BLaER1 (cell line): ENCODE results near the gene JUP.

Source experiments
- H3K27ac ChIP-seq: shearing (Covaris generic); formaldehyde crosslinking; 2 replicates; pipeline ENCODE4 v1.8.1; 2022
- H3K27me3 ChIP-seq: shearing (Covaris generic); formaldehyde crosslinking; 2 replicates; pipeline ENCODE4 v1.8.1; 2022
- H3K36me3 ChIP-seq: shearing (Covaris generic); formaldehyde crosslinking; 2 replicates; pipeline ENCODE4 v1.8.1; 2022
- H3K4me1 ChIP-seq: shearing (Covaris generic); formaldehyde crosslinking; 2 replicates; pipeline ENCODE4 v1.8.1; 2022
- H3K4me2 ChIP-seq: shearing (Covaris generic); formaldehyde crosslinking; 2 replicates; pipeline ENCODE4 v1.8.1; 2022
- H3K4me3 ChIP-seq: shearing (Covaris generic); formaldehyde crosslinking; 2 replicates; pipeline ENCODE4 v1.8.1; 2022
- H3K9ac ChIP-seq: shearing (Covaris generic); formaldehyde crosslinking; 2 replicates; pipeline ENCODE4 v1.8.1; 2022
- H3K9me3 ChIP-seq: shearing (Covaris generic); formaldehyde crosslinking; 2 replicates; pipeline ENCODE4 v1.8.1; 2022
- H4K20me1 ChIP-seq: shearing (Covaris generic); formaldehyde crosslinking; 2 replicates; pipeline ENCODE4 v1.8.1; 2022
- Cebpa-rat ChIP-seq: shearing (Covaris generic); IDR thresholded peaks from 2 replicates; pipeline ENCODE4 v1.8.1; 2022

The JUP gene

GRCh38 chr17:41773190-41773588 lies 13.3 kb downstream of the JUP start:
- H3K27ac ChIP-seq = peak overlapping the region; percentile 49; the same call in 1 of the 2 replicates
- H3K36me3 ChIP-seq = peaks cover 91% of the 10 kb centered on the region
- H3K9me3 ChIP-seq = no peaks in the 10 kb centered on the region
- no peaks in the 10 kb centered on the region for H3K27me3 ChIP-seq
- H3K4me3 ChIP-seq = no peak overlapping the region
- H3K4me1 ChIP-seq = peaks cover 68% of the 10 kb centered on the region
- no peak for TF ChIP-seq Cebpa-rat
- H3K4me2 ChIP-seq = peak overlapping the region; percentile 99
- peaks cover 100% of the 10 kb centered on the region for H4K20me1 ChIP-seq
- H3K9ac ChIP-seq = peak overlapping the region; percentile 49

DNA sequence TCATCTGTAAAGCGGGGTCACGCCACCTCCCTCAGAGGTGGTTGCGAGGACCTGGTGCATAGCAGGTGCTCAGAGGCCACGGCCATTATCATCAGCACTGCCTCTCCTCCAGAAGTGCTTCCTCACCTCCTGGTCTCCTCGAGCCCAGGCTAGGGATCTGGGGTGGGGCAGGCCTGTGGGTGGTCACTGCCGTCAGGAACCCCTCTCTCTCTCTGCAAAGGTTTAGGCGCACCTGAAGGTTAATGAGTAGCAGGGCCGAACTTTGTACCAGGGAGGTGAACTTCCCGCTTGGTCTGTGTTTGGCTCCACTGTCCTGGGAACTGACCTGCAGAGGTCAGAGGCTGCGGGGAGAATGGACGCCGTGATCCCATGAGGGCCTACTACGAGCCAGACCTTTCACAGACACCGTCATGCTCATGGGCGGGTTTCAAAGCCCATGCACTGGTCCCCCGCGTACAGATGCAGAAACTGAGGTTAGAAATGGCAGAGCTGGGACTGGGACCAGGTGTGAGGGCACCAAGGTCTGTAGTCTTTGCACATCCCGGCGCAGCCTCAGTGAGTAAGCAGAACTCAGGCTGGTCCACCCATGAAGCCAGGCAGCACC lies 13.8 kb downstream of the JUP start:
- peak overlapping the region; percentile 49 for H3K9ac ChIP-seq
- peaks cover 91% of the 10 kb centered on the region for H3K36me3 ChIP-seq
- H3K27me3 ChIP-seq = no peaks in the 10 kb centered on the region
- H3K4me1 ChIP-seq = peaks cover 63% of the 10 kb centered on the region
- H3K4me2 ChIP-seq = peak overlapping the region; percentile 99
- H3K4me3 ChIP-seq = no peak overlapping the region
- peaks cover 100% of the 10 kb centered on the region for H4K20me1 ChIP-seq
- TF ChIP-seq Cebpa-rat = no peak
- no peaks in the 10 kb centered on the region for H3K9me3 ChIP-seq
- peak overlapping the region; percentile 60 for H3K27ac ChIP-seq

GRCh38 chr17:41772218-41772585 lies 14.3 kb downstream of the JUP start:
- H3K27ac ChIP-seq = peak overlapping the region; percentile 60
- H3K4me3 ChIP-seq = no peak overlapping the region
- peaks cover 100% of the 10 kb centered on the region for H4K20me1 ChIP-seq
- H3K9ac ChIP-seq = peak overlapping the region; percentile 49; the same call in 1 of the 2 replicates
- no peaks in the 10 kb centered on the region for H3K9me3 ChIP-seq
- H3K36me3 ChIP-seq = peaks cover 91% of the 10 kb centered on the region
- peak overlapping the region; percentile 99 for H3K4me2 ChIP-seq
- H3K4me1 ChIP-seq = peaks cover 58% of the 10 kb centered on the region
- no peaks in the 10 kb centered on the region for H3K27me3 ChIP-seq
- no peak for TF ChIP-seq Cebpa-rat

- Histone ChIP-seq H3K27ac (peak overlapping the region; percentile 60), H3K4me2 (peak overlapping the region; percentile 99), H3K4me1 (peaks cover 52% of the 10 kb centered on the region), H3K9me3 (no peaks in the 10 kb centered on the region), H3K4me3 (no peak overlapping the region), H4K20me1 (peaks cover 100% of the 10 kb centered on the region), H3K27me3 (no peaks in the 10 kb centered on the region), H3K36me3 (peaks cover 91% of the 10 kb centered on the region), H3K9ac (peak overlapping the region; percentile 49; the same call in 1 of the 2 replicates)
- TF ChIP-seq Cebpa-rat = no peak
Observed at GRCh38 chr17:41771389-41772206, 14.9 kb downstream of the JUP start.

- Histone ChIP-seq H3K27ac (no peak overlapping the region), H3K9me3 (no peaks in the 10 kb centered on the region), H3K9ac (no peak overlapping the region), H3K4me2 (no peak overlapping the region), H3K36me3 (peaks cover 91% of the 10 kb centered on the region), H3K4me1 (peaks cover 36% of the 10 kb centered on the region), H4K20me1 (peaks cover 98% of the 10 kb centered on the region), H3K4me3 (no peak overlapping the region), H3K27me3 (no peaks in the 10 kb centered on the region)
- TF ChIP-seq Cebpa-rat = no peak
Observed at GRCh38 chr17:41769985-41770384, 16.5 kb downstream of the JUP start.

DNA sequence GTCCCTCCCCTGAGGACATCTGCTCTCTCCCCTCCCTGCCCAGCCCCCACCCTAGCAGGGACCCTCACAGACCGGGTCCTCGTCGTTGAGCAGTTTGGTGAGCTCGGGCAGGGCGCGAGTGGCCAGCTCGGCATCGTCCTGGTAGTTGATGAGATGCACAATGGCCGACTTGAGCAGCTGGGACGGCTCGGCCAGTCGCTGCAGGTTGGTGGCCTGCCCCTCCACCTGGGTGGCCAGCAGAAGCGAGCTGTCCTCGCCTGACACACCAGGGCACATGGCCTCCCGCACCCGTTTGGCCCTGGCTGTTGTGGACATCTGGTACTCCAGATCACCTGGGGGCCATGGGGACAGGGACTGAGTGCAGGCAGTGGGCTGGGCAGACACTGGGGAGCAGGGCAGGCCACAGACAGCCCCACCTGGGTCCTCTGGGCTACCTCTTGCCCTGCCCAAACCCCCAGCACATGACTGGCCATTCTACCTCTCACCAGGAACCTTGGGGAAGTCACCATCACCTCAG lies 17.1 kb downstream of the JUP start:
- H3K36me3 ChIP-seq = peaks cover 91% of the 10 kb centered on the region
- TF ChIP-seq Cebpa-rat = no peak

DNA sequence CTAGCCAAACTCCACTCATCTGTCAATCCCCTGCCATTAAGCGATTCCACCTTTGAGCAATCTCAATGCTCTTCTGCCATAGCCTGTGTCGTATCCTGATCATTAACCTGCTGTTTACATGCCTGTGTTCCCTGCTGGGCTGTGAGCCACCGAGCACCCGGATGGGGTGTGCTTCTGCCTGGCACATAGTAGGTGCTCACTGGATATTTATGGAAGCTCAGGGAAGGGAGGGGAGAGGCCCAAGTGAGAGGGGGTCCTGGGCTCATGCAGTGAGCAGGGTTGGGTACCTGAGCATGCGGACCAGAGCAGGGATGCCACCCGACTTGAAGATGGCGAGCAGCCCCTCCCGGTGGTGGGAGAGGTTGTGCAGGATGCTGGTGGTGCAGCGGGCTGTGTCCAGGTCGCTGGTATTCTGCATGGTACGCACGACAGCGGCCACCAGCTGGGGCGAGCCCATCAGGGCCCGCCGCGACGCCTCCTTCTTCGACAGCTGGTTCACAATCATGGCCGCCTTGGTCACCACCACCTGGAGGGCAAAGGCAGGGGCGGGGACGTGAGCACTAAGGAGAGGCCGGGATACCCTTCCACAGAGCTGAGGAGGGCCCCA lies 17.7 kb downstream of the JUP start:
- H4K20me1 ChIP-seq = peaks cover 97% of the 10 kb centered on the region
- H3K4me2 ChIP-seq = no peak overlapping the region
- peaks cover 24% of the 10 kb centered on the region for H3K4me1 ChIP-seq
- H3K27ac ChIP-seq = no peak overlapping the region
- H3K9ac ChIP-seq = no peak overlapping the region
- H3K27me3 ChIP-seq = no peaks in the 10 kb centered on the region
- TF ChIP-seq Cebpa-rat = no peak
- no peaks in the 10 kb centered on the region for H3K9me3 ChIP-seq
- H3K36me3 ChIP-seq = peaks cover 95% of the 10 kb centered on the region
- H3K4me3 ChIP-seq = no peak overlapping the region

More for the DNA sequence above, 17.1 kb downstream of the JUP start:
- H3K27ac ChIP-seq = no peak overlapping the region
- no peaks in the 10 kb centered on the region for H3K9me3 ChIP-seq
- H3K4me1 ChIP-seq = peaks cover 30% of the 10 kb centered on the region
- H3K4me2 ChIP-seq = no peak overlapping the region
- peaks cover 98% of the 10 kb centered on the region for H4K20me1 ChIP-seq
- no peak overlapping the region for H3K9ac ChIP-seq
- H3K4me3 ChIP-seq = no peak overlapping the region
- H3K27me3 ChIP-seq = no peaks in the 10 kb centered on the region

GRCh38 chr17:41767324-41768042 lies 19.0 kb downstream of the JUP start:
- H3K4me2 ChIP-seq = no peak overlapping the region
- TF ChIP-seq Cebpa-rat = no peak
- H3K4me1 ChIP-seq = peaks cover 11% of the 10 kb centered on the region
- peaks cover 100% of the 10 kb centered on the region for H3K36me3 ChIP-seq
- no peak overlapping the region for H3K9ac ChIP-seq
- no peak overlapping the region for H3K27ac ChIP-seq
- H3K4me3 ChIP-seq = no peak overlapping the region
- no peaks in the 10 kb centered on the region for H3K27me3 ChIP-seq
- H3K9me3 ChIP-seq = no peaks in the 10 kb centered on the region
- peaks cover 97% of the 10 kb centered on the region for H4K20me1 ChIP-seq

DNA sequence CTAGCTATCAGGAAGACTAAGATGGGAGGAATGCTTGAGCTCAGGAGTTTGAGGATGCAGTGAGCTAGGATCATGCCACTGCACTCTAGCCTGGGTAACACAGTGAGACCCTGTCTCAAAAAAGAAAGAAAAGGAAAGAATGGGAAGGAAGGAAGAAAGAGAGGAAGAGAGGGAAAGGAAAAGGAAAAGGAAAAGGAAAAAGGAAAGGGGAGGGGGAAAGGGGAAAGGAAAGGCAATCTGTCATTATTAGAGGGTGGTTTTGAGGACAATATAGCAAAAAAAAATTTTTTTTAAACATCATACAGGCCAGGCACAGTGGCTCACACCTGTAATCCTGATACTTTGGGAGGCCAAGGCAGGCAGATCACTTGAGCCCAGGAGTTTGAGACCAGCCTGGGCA lies 20.4 kb downstream of the JUP start:
- Histone ChIP-seq H3K9ac (no peak overlapping the region), H3K4me3 (no peak overlapping the region), H3K4me2 (no peak overlapping the region), H3K4me1 (0 out of 2 replicates have a peak, but pooled peaks cover 1% of the 10 kb centered on the region), H3K9me3 (no peaks in the 10 kb centered on the region), H3K27ac (no peak overlapping the region), H4K20me1 (peaks cover 97% of the 10 kb centered on the region), H3K36me3 (peaks cover 100% of the 10 kb centered on the region), H3K27me3 (no peaks in the 10 kb centered on the region)
- TF ChIP-seq Cebpa-rat = no peak
